D721Med (cell line): ENCODE results near the gene TBKBP1.

Experiments
- DNase-seq: peaks from one replicate; pipeline ENCODE4 v3.0.0; 2011; ENCODE audit warnings: low spot score; ENCODE audit not compliant: insufficient read length
- FAIRE-seq: peaks from 2 replicates; lab custom pipeline; 2011; peaks lifted over from hg19 to GRCh38; lab: Jason Lieb, UNC
- CTCF ChIP-seq: IDR thresholded peaks from 2 replicates; pipeline ENCODE4 v1.5.1; 2012; ENCODE audit warnings: mild to moderate bottlenecking, control low read depth; ENCODE audit not compliant: insufficient read depth; ENCODE audit errors: missing control alignments

Gene TBKBP1

GRCh38 chr17:47757386-47757785 is 63.4 kb downstream of the TBKBP1 start:
- no peak for FAIRE-seq
- DNase-seq, result no peak
- no peak for TF ChIP-seq CTCF

GRCh38 chr17:47760409-47761140 is 66.6 kb downstream of the TBKBP1 start:
- DNase-seq, result no peak
- no peak for TF ChIP-seq CTCF
- no peak for FAIRE-seq
